Fibroblast of the aortic adventitia (primary cell): ENCODE results near the gene NFKBIA. TPM values are rescaled to one million over a fixed set of nuclear protein-coding genes. Genes with fewer than 3 reads are reported as not detected.

Source experiments
- DNase-seq: peaks from one replicate; pipeline ENCODE4 v3.0.0-alpha.2; 2010; ENCODE audit warnings: low read depth
- H3K4me3 ChIP-seq: 2 replicates; pipeline ENCODE4 v1.5.1; 2011; ENCODE audit warnings: low read depth, mild to moderate bottlenecking, control low read depth, low read length, moderate library complexity
- CTCF ChIP-seq: IDR thresholded peaks from 2 replicates; pipeline ENCODE4 v1.5.1; 2011; ENCODE audit warnings: mild to moderate bottlenecking, low read length, control low read depth, inconsistent platforms; ENCODE audit not compliant: insufficient read depth
- total RNA-seq: library from RNA; depleted of rRNA; stranded (reverse); fragments of >200 nt; gene quantifications from 2 replicates; pipeline ENCODE4 v1.2.3, GENCODE V29; 2012; ENCODE audit warnings: low replicate concordance

The NFKBIA gene
- total RNA-seq, 1 donor: 86.6 TPM

- TF ChIP-seq CTCF: no peak
- H3K4me3 ChIP-seq: no peak overlapping the region
- DNase-seq: no peak
Measured at GRCh38 chr14:35409595-35409994, 5.0 kb upstream of the NFKBIA start.

- no peak for DNase-seq
- TF ChIP-seq CTCF: no peak
- no peak overlapping the region for H3K4me3 ChIP-seq
Measured at GRCh38 chr14:35408026-35408425, 3.5 kb upstream of the NFKBIA start.

- no peak for DNase-seq
- no peak for TF ChIP-seq CTCF
- no peak overlapping the region for H3K4me3 ChIP-seq
Measured at GRCh38 chr14:35407306-35407630, 2.7 kb upstream of the NFKBIA start.

GRCh38 chr14:35406506-35407305 is 2.2 kb upstream of the NFKBIA start:
- peak; percentile 82 for DNase-seq
- no peak overlapping the region for H3K4me3 ChIP-seq
- TF ChIP-seq CTCF: peak; percentile 84

- no peak for TF ChIP-seq CTCF
- H3K4me3 ChIP-seq: no peak overlapping the region
- DNase-seq: no peak
Measured at GRCh38 chr14:35406090-35406489, 1.5 kb upstream of the NFKBIA start.

- peak overlapping the region; percentile 83 for H3K4me3 ChIP-seq
- peak; percentile 32 for DNase-seq
- TF ChIP-seq CTCF: no peak
Measured at GRCh38 chr14:35405304-35405996, 901 bp upstream of the NFKBIA start.
